Activated naive CD4-positive, alpha-beta T cell treated with Interleukin-2 at 50 U/mL for 16 hours (primary cell): ENCODE data around the gene ZFAND2B.

Experiments used
- DNase-seq: peaks from one replicate; pipeline ENCODE4 v3.0.0-alpha.2; 2020

The ZFAND2B gene

GRCh38 chr2:219225350-219225749 lies 18.8 kb downstream of the ZFAND2B start:
- DNase-seq = no peak

- DNase-seq = no peak
These were observed 21.7 kb downstream of the ZFAND2B start for GRCh38 chr2:219228041-219228910.

- DNase-seq = no peak
These were observed 22.3 kb downstream of the ZFAND2B start for GRCh38 chr2:219228911-219229304.

- DNase-seq = peak; percentile 99
These were observed 22.9 kb downstream of the ZFAND2B start, which contains the start of the genes ANKZF1 and ATG9A for GRCh38 chr2:219229305-219230058. TSS of gene ANKZF1 (plus strand) at chr2:219229806. CDS start at chr2:219230258, 452 bp downstream. TSS of gene ATG9A (minus strand) at chr2:219229636. CDS start at chr2:219228024, 1,612 bp downstream.

- peak; percentile 59 for DNase-seq
These were observed 23.5 kb downstream of the ZFAND2B start for GRCh38 chr2:219230059-219230540.

- DNase-seq = no peak
These were observed 27.7 kb downstream of the ZFAND2B start for GRCh38 chr2:219234331-219234730.

- no peak for DNase-seq
These were observed 36.7 kb downstream of the ZFAND2B start for GRCh38 chr2:219243291-219243761.

GRCh38 chr2:219244789-219245147 lies 38.2 kb downstream of the ZFAND2B start:
- DNase-seq = no peak

- DNase-seq = peak; percentile 90
These were observed 38.7 kb downstream of the ZFAND2B start, which contains the start of the genes GLB1L and STK16 for GRCh38 chr2:219245148-219245898. TSS of gene GLB1L (minus strand) at chr2:219245444. CDS start at chr2:219243573, 1,871 bp downstream. TSS of gene STK16 (plus strand) at chr2:219245479. CDS start at chr2:219246000, 521 bp downstream.

- no peak for DNase-seq
These were observed 39.3 kb downstream of the ZFAND2B start for GRCh38 chr2:219245899-219246230.

- no peak for DNase-seq
These were observed 40.0 kb downstream of the ZFAND2B start for GRCh38 chr2:219246559-219246958.

- peak; percentile 74 for DNase-seq
These were observed 41.4 kb downstream of the ZFAND2B start for GRCh38 chr2:219247678-219248642.

GRCh38 chr2:219248845-219249202 lies 42.2 kb downstream of the ZFAND2B start:
- no peak for DNase-seq

GRCh38 chr2:219249203-219249980 lies 42.8 kb downstream of the ZFAND2B start:
- peak; percentile 26 for DNase-seq

- DNase-seq = no peak
These were observed 43.6 kb downstream of the ZFAND2B start for GRCh38 chr2:219250049-219250781.

GRCh38 chr2:219251656-219252055 lies 45.1 kb downstream of the ZFAND2B start:
- DNase-seq = no peak

GRCh38 chr2:219252084-219252483 lies 45.5 kb downstream of the ZFAND2B start:
- DNase-seq = peak; percentile 36

GRCh38 chr2:219252570-219252899 lies 46.0 kb downstream of the ZFAND2B start:
- peak; percentile 51 for DNase-seq

GRCh38 chr2:219252900-219253752 lies 46.5 kb downstream of the ZFAND2B start, which contains the start of gene TUBA4B:
TSS of gene TUBA4B (plus strand) at chr2:219253243. CDS start at chr2:219253408, 165 bp downstream.
- DNase-seq = peak; percentile 45
